Activated T-helper 1 cell treated with anti-CD3 and anti-CD28 coated beads, Interleukin-12 subunit alpha, Interleukin-12 subunit beta, Interleukin-2, Interleukin-4 antibody, amounts not matched to agents 30 ng/mL and 10 ng/mL and 1 ng/mL, durations not matched to agents 14 hours and 24 hours and 36 hours (primary cell): Measurements from ENCODE around the gene RPS19BP1. TPM values are rescaled to one million over a fixed set of nuclear protein-coding genes. Genes with fewer than 3 reads are reported as not detected.

Experiments used
- DNase-seq: peaks from one replicate; pipeline ENCODE4 v3.0.0; 2021; ENCODE audit warnings: low spot score
- H3K27ac Mint-ChIP-seq: one replicate; pipeline ENCODE4 v1.8.0; 2021; ENCODE audit warnings: mild to moderate bottlenecking, mixed read lengths
- H3K27me3 Mint-ChIP-seq: one replicate; pipeline ENCODE4 v1.8.0; 2022; ENCODE audit warnings: mild to moderate bottlenecking, moderate library complexity, mixed read lengths; ENCODE audit not compliant: insufficient read depth
- H3K36me3 Mint-ChIP-seq: one replicate; pipeline ENCODE4 v1.8.0; 2021; ENCODE audit warnings: low read depth, mixed read lengths
- H3K4me1 Mint-ChIP-seq: one replicate; pipeline ENCODE4 v1.8.0; 2021; ENCODE audit warnings: low read depth, mixed read lengths
- H3K4me3 Mint-ChIP-seq: one replicate; pipeline ENCODE4 v1.8.0; 2021; ENCODE audit warnings: mild to moderate bottlenecking, moderate library complexity, mixed read lengths
- H3K9me3 Mint-ChIP-seq: one replicate; pipeline ENCODE4 v1.8.0; 2021; ENCODE audit warnings: mixed read lengths
- intact Hi-C: fragments of 100-400 bp; cut with micrococcal nuclease; formaldehyde crosslinking; loops from one replicate; pipeline ENCODE4 v1.15.1; 2024
- total RNA-seq: library from RNA; stranded (reverse); gene quantifications from 2 replicates; pipeline ENCODE4 v1.2.3, GENCODE V29; 2022

RPS19BP1 gene
- total RNA-seq, 1 donor from 2014 or later = 101 TPM

DNA sequence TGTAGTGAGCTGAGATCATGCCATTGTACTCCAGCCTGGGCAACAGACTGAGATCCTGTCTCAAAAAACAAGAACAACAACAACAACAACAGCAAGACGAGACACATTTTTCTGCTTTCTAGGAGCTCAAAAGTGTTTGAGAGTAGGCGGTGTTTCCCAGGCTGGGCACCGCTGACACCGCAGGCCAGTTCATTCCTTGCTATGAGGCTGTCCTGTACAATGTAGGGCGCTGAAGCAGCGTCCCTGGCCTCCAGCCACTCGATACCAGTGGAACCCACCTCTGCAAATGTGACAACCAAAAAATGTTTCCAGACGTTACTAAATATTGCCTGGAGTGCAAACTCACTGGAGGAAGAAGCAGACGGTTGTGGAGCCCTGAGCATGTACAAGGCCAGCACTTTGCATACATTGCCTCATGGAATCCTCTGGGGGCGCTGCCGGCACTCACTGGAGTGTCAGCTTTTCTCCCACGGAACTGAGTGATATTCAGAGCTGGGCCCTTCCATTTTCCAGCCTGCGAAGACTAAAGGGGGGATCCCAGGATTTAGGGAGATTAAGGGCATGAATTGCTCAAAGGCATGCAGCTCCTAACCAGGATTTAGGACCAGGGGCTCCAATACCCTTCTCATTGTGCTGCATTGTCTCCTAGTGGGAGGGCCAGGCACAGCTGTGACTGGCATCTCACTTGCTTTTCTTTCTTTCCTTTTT lies 36.3 kb downstream of the RPS19BP1 start:
- intact Hi-C loops = loop anchor here (1.0 kb wide), 1 partner anchor 33 kb away; no protein-coding TSS in a partner anchor

DNA sequence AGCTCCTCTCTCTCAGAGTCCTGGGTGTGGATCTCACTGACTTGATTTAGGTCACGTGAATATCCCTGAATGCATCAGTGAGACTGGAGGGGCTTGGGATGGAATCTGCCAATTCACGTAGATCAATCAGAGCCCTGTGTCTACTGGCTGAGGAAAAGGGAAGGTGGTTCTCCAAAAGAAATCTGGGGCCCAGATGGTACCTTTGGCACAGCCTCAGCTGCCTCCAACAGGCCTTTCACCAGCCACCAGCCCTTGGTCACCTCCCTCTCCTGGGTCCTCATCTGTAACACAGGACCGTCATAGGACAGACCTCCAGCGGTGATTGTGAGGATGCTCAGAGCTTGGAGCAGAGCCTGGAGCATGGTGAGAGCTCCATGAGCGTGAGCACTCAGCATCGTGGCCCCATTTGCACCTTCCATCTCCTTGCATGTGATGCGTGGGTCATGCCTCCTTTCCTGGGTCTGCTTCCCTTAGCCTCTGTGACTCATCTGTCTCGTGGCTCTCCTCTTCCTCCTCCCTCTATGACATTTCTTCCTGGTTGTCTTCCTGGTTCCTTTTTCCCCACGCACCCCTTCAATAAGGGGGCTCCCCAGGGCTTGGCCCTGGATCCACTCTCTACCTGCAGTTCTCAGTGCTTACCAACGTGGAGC lies 38.0 kb downstream of the RPS19BP1 start:
- intact Hi-C loops = loop anchor here (1.0 kb wide), 1 partner anchor 542 kb away; no protein-coding TSS in a partner anchor
- H3K9me3 Mint-ChIP-seq = no peaks in the 10 kb centered on the region
- H3K36me3 Mint-ChIP-seq = no peaks in the 10 kb centered on the region
- DNase-seq = no peak
- peaks cover 24% of the 10 kb centered on the region for H3K4me1 Mint-ChIP-seq
- H3K4me3 Mint-ChIP-seq = no peak overlapping the region
- H3K27ac Mint-ChIP-seq = no peak overlapping the region
- H3K27me3 Mint-ChIP-seq = peaks cover 5% of the 10 kb centered on the region

More for the DNA sequence above, 36.3 kb downstream of the RPS19BP1 start:
- H3K27me3 Mint-ChIP-seq = peaks cover 7% of the 10 kb centered on the region
- peaks cover 16% of the 10 kb centered on the region for H3K4me1 Mint-ChIP-seq
- no peaks in the 10 kb centered on the region for H3K9me3 Mint-ChIP-seq
- H3K27ac Mint-ChIP-seq = no peak overlapping the region
- no peaks in the 10 kb centered on the region for H3K36me3 Mint-ChIP-seq
- DNase-seq = peak; percentile 40
- H3K4me3 Mint-ChIP-seq = no peak overlapping the region

DNA sequence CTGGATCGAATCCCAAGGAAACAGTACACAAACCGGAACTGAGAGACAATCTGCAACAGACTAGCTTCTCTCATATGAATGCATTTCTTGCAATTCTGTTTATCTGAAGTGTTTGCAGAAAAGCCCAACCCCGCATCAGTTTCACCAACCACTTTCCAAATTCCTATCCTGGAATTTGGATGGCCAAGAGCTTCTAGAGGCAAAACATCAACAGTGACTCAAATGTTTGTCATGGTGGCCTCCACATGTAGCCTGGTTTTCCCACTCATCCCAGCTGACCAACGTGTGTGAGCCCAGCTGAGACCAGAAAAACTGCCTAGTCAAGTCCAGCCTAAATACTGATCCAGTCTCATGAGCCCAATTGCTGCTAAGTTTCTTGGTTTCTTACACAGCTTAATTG lies 38.8 kb downstream of the RPS19BP1 start:
- intact Hi-C loops = loop anchor here (1.0 kb wide), 2 partner anchors 21 to 27 kb away; partner anchors contain the start of gene ATF4
- peaks cover 5% of the 10 kb centered on the region for H3K27me3 Mint-ChIP-seq
- H3K27ac Mint-ChIP-seq = no peak overlapping the region
- H3K4me1 Mint-ChIP-seq = peaks cover 25% of the 10 kb centered on the region
- no peak for DNase-seq
- no peaks in the 10 kb centered on the region for H3K9me3 Mint-ChIP-seq
- H3K36me3 Mint-ChIP-seq = no peaks in the 10 kb centered on the region
- no peak overlapping the region for H3K4me3 Mint-ChIP-seq

DNA sequence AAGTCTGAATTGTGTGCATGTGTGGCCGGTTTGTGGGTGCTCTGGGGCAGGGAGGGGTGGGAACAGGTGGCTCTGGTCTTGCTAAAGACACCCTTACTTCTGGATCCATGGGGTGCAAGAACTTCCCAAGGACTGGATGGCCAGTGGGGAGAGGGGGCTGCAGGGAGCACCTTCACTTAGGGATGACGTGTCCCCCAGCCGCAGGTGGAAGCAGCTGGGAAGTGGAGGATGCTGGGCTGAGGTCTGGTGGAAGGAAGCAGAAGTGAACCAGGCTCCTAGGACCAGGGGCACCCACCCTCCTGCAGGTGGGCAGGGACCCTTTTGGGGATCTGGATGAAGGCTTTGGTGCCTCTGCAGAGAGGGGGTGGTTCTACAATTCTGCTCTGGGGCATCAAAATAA lies 40.4 kb downstream of the RPS19BP1 start:
- intact Hi-C loops = no loop called here
- peaks cover 2% of the 10 kb centered on the region for H3K27me3 Mint-ChIP-seq
- H3K9me3 Mint-ChIP-seq = no peaks in the 10 kb centered on the region
- no peak overlapping the region for H3K4me3 Mint-ChIP-seq
- H3K36me3 Mint-ChIP-seq = no peaks in the 10 kb centered on the region
- peaks cover 25% of the 10 kb centered on the region for H3K4me1 Mint-ChIP-seq
- no peak overlapping the region for H3K27ac Mint-ChIP-seq
- no peak for DNase-seq

DNA sequence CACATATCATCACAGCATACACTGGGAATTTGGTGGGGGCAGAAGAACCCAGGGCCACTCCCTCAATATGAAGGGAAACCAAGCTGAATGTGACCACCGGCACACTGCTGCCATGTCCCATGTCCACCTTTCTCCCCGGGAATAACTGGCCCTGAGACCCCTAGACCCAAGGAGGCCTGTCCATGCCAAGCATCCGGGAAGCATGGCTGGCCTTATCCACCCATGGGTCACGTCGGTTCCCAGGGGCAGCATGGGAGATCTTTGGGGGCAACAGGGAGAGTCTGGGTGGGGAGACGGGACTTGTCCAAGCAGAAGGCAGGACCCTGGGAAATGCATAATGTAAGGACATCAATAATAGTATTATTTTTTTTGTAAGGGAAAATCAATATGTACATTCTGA lies 40.9 kb downstream of the RPS19BP1 start:
- Mint-ChIP-seq H3K4me3 (no peak overlapping the region), H3K4me1 (peaks cover 25% of the 10 kb centered on the region), H3K36me3 (no peaks in the 10 kb centered on the region), H3K27ac (no peak overlapping the region), H3K9me3 (no peaks in the 10 kb centered on the region), H3K27me3 (peaks cover 2% of the 10 kb centered on the region)
- intact Hi-C loops = no loop called here
- no peak for DNase-seq

DNA sequence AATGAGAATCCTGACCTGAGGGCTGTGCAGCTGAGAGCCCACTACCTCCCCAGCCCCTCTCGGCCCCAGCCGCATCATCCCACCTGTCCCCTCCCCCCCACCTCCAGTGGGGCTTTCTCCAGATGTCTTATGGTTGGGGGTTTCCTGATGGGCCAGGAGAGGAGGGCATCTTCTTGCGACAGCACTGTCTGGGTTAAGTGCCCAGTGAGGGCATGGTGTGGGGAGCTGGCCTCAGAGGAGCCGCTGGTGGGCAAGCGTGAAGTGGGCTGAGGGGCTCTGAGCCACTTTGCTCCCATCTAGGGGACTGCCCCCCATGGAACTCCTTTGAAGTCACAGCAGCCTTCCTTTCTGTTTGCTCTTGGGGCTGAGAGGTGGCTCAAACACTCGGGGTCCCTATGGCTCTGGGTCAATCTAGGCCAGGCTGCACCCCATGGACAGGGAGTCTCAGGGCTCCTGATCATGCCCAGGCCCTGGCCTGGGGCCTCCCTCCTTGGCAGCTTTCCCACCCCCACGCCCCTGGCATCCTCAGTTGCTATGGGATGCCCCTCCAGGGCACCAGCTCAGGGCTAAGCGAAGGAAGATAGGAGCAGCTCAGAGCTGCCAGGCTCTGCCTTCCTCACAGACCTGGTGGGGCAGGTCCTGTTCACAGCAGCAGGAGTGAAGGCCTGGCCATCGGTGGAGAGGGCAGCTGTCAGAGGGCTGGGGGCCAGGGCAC lies 41.4 kb downstream of the RPS19BP1 start:
- Mint-ChIP-seq H3K27ac (no peak overlapping the region), H3K9me3 (no peaks in the 10 kb centered on the region), H3K4me1 (peaks cover 25% of the 10 kb centered on the region), H3K27me3 (peaks cover 2% of the 10 kb centered on the region), H3K4me3 (no peak overlapping the region), H3K36me3 (no peaks in the 10 kb centered on the region)
- no peak for DNase-seq
- intact Hi-C loops = loop anchor here (1.0 kb wide), 1 partner anchor 92 kb away; the partner anchor contains the start of gene TAB1

DNA sequence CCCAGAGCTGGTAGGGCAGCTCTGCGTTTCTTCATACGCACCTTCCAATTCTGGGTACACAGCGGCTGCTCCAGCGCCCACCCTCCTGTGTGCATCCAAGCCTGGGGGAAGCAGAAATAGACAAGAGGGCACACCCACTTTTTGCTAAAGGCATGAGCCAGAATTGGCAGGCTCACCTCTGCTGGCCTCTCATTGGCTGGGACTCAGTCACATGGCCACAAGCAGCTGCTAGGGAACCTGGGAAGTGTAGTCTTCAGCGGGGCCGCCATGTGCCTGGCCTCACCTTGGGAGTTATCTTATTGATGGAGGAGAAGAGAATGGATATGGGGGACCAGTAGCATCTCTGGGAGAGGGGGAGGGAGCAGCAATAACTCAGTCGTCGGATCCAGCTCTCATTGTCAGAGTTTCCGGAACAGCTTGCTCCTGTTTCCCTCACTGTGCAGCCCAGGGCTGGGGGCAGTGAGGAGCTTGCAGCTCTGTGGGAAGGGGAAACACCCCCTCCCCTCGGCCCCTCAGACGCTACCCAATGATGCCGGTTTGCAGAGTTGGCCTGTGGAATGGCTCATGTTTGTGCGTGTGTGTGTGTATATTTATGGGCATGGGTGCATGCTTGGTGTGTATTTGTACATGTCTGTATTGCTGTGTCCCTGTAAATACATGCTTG lies 42.3 kb downstream of the RPS19BP1 start:
- no peaks in the 10 kb centered on the region for H3K9me3 Mint-ChIP-seq
- intact Hi-C loops = loop anchor here (1.0 kb wide), 1 partner anchor 91 kb away; the partner anchor contains the start of gene TAB1
- peaks cover 25% of the 10 kb centered on the region for H3K4me1 Mint-ChIP-seq
- H3K27me3 Mint-ChIP-seq = peaks cover 2% of the 10 kb centered on the region
- no peak overlapping the region for H3K4me3 Mint-ChIP-seq
- peak overlapping the region; percentile 76 for H3K27ac Mint-ChIP-seq
- H3K36me3 Mint-ChIP-seq = no peaks in the 10 kb centered on the region
- peak; percentile 70 for DNase-seq

DNA sequence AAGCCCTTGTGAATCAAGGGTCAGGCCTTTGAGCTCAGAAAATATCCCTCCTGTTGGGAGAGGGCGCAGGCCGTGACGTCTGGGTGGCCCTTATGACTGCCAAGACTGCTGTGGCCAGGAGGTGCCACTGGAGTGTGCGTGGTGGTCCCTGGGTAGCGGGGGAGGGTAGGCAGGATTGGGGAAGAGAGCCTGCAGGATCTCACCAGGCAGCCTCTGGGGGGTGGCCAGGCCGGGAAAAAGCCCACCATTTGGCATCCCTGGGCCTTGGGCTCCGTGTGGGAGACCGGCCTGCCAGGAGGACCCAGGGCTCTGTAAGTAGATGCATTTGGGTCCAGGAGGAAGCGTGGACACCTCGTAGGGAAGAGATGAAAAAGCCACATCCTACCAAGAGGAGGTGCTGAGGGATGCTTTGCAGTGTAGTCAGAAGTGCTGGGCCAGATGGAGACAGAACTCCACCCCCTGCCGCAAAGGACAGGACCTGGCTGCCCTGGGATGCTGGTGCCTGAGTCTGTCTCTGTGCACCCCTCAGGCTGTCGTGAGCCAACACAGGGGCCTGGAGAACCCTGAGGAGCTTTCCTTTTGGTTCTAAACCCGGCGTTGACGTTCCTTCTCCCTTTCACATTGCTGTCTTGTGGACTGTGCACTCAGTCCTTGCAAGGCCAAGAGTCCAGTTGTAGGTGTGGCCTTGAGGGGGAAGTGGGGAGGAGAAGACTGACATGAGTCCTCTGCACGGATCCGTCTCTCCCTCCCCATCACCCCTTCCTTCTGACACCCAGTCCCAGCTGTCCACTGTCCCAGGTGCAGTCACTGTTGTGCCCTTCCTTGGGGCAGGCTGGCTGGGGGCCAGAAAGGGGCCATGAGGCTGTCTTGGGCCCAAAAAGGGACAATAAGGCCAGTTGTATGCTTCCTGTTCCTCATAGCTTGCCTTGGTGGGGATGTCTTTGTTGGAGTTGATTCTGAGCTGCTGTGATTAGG lies 43.2 kb downstream of the RPS19BP1 start:
- intact Hi-C loops = loop anchor here (1.0 kb wide), 1 partner anchor 90 kb away; the partner anchor contains the start of gene TAB1

DNA sequence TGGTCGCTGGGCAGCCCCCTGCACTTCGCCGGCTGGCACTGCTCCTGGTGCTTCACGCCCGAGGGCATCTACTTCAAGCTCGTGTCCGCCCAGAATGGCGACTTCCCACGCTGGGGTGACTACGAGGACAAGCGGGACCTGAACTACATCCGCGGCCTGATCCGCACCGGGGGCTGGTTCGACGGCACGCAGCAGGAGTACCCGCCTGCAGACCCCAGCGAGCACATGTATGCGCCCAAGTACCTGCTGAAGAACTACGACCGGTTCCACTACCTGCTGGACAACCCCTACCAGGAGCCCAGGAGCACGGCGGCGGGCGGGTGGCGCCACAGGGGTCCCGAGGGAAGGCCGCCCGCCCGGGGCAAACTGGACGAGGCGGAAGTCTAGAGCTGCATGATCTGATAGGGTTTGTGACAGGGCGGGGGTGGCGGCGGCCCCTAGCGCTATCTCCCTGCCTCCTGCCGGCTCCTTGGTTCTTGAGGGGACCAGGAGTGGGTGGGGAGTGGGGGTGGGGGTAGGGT lies 43.9 kb downstream of the RPS19BP1 start:
- intact Hi-C loops = no loop called here
- Mint-ChIP-seq H3K4me1 (peaks cover 16% of the 10 kb centered on the region), H3K27me3 (peaks cover 2% of the 10 kb centered on the region), H3K4me3 (no peak overlapping the region), H3K9me3 (no peaks in the 10 kb centered on the region), H3K27ac (no peak overlapping the region), H3K36me3 (no peaks in the 10 kb centered on the region)
- no peak for DNase-seq

More for the DNA sequence above, 43.2 kb downstream of the RPS19BP1 start:
- DNase-seq = no peak
- H3K36me3 Mint-ChIP-seq = no peaks in the 10 kb centered on the region
- H3K4me3 Mint-ChIP-seq = no peak overlapping the region
- H3K9me3 Mint-ChIP-seq = no peaks in the 10 kb centered on the region
- no peak overlapping the region for H3K27ac Mint-ChIP-seq
- peaks cover 18% of the 10 kb centered on the region for H3K4me1 Mint-ChIP-seq
- H3K27me3 Mint-ChIP-seq = peaks cover 2% of the 10 kb centered on the region

DNA sequence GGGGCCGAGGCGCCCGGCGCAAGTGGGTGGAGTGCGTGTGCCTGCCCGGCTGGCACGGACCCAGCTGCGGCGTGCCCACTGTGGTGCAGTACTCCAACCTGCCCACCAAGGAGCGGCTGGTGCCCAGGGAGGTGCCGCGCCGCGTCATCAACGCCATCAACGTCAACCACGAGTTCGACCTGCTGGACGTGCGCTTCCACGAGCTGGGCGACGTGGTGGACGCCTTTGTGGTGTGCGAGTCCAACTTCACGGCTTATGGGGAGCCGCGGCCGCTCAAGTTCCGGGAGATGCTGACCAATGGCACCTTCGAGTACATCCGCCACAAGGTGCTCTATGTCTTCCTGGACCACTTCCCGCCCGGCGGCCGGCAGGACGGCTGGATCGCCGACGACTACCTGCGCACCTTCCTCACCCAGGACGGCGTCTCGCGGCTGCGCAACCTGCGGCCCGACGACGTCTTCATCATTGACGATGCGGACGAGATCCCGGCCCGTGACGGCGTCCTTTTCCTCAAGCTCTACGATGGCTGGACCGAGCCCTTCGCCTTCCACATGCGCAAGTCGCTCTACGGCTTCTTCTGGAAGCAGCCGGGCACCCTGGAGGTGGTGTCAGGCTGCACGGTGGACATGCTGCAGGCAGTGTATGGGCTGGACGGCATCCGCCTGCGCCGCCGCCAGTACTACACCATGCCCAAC lies 44.6 kb downstream of the RPS19BP1 start:
- no peaks in the 10 kb centered on the region for H3K9me3 Mint-ChIP-seq
- DNase-seq = no peak
- peaks cover 10% of the 10 kb centered on the region for H3K4me1 Mint-ChIP-seq
- peaks cover 2% of the 10 kb centered on the region for H3K27me3 Mint-ChIP-seq
- intact Hi-C loops = no loop called here
- no peaks in the 10 kb centered on the region for H3K36me3 Mint-ChIP-seq
- H3K4me3 Mint-ChIP-seq = no peak overlapping the region
- H3K27ac Mint-ChIP-seq = no peak overlapping the region
